Measurements from ENCODE around the gene GPX4. TPM values are rescaled to one million over a fixed set of nuclear protein-coding genes. Genes with fewer than 3 reads are reported as not detected.
A peak's percentile ranks its signal among the peaks of the same experiment; 100 is the strongest.

GPX4 gene
- total and polyA plus RNA-seq, 10 of the 15 experiments (the other 5 are each of a cell fraction or from before 2014, with no cell fraction given): 33.3 to 749 (median 297) TPM

DNA sequence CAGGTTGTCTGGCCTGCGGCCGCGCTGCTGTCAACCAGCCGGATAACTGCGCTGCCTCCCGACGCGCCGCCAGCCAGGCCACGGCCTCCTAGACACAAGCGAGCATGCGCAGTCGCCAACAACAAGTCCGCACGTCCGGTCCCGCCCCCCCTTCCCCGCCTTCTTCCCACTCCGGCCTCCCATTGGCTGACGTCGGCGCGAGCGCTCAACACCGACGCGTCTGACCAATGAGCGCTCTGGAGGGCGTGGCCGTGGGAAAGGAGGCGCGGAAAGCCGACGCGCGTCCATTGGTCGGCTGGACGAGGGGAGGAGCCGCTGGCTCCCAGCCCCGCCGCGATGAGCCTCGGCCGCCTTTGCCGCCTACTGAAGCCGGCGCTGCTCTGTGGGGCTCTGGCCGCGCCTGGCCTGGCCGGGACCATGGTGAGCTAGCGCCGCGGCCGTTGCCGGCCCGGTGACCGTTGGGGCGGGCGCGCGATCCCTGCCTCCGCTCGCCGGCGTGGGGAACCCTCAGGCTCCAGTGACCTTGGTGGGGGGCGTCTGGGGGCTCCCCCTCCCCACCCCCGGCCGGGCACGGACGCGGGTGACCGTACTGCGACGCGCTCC, at the start of gene GPX4 (continued):
- TF ChIP-seq, protein P1, sequence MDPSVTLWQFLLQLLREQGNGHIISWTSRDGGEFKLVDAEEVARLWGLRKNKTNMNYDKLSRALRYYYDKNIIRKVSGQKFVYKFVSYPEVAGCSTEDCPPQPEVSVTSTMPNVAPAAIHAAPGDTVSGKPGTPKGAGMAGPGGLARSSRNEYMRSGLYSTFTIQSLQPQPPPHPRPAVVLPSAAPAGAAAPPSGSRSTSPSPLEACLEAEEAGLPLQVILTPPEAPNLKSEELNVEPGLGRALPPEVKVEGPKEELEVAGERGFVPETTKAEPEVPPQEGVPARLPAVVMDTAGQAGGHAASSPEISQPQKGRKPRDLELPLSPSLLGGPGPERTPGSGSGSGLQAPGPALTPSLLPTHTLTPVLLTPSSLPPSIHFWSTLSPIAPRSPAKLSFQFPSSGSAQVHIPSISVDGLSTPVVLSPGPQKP (IDR thresholded peaks at IDR 0.05; ENCODE audit: low read depth, low read length): no peak
- TF ChIP-seq LARP7 (IDR thresholded peaks at IDR 0.05) (peak; percentile 88), BHLHE40 (IDR thresholded peaks at IDR 0.05; ENCODE audit: borderline replicate concordance in 1 of 2, low read depth in 2 of 2, low read length in 1 of 2) (no peak), MEF2A (IDR thresholded peaks at IDR 0.05; ENCODE audit: insufficient read depth, low read depth, low read length) (no peak), RCOR1 (conservative IDR thresholded peaks at IDR 0.05; ENCODE audit: low read depth, low read length) (no peak), CHD2 (IDR thresholded peaks at IDR 0.05; ENCODE audit: borderline replicate concordance, low read depth, low read length) (peak; percentile 79), WRNIP1 (IDR thresholded peaks at IDR 0.05; ENCODE audit: borderline replicate concordance, low read depth, low read length) (no peak), ZZZ3 (IDR thresholded peaks at IDR 0.05; ENCODE audit: control insufficient read depth, insufficient read length, low read depth) (no peak), TCF12 (IDR thresholded peaks at IDR 0.05; ENCODE audit: low read depth, low read length) (0 out of 2 replicates have a peak, but pooled peaks have one; percentile 39), CBX3 (IDR thresholded peaks at IDR 0.05; ENCODE audit: borderline replicate concordance, low read depth) (no peak)
